NCI-H187 treated with DMSO at 0.1 percent for 48 hours (cell line): ENCODE results near the gene MGAT5B.

ENCODE experiments used
- DNase-seq: peaks from one replicate; lab custom pipeline; 2025; lab: John Stamatoyannopoulos, UW

The MGAT5B gene

GRCh38 chr17:76927982-76928381, 59.8 kb downstream of the MGAT5B start:
- DNase-seq = no peak

DNA sequence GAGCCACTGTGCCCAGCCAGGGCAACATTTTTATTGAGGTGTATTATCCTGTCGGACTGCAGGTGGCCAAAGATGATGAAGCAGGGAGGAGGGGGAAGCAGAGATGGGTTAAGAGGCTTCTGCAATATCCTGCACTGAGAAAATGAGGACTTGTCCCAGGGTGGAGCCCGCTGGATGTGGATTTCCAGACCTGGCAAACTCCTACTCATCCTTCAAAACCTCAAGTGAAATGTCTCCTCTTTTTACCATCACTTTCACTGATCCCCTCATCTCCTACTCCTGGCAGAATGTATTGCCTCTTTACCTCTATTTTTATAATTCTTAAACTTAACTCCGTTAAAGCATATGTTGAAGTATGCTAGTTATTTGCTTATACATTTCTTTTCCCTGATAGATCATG, 60.9 kb downstream of the MGAT5B start:
- DNase-seq = no peak

DNA sequence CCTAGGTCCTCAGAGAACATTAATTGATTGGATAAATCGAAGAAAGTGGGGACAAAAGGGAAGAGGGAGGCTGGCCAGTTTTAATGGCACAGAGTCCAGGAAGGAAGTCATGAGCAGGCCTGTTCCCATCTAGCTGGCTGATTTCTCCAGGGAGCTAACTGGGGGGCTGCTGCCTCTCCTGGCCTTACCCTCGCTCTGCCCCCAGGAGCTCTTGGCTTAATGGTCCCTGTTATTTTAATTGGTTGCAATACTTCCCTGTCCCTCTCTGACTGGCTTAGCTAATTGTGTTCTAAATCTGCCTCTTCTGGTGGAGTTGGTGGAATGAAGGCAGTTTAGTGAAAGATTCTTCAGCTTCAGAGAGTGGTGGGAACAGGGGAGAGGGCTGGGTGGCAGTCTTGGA, 61.4 kb downstream of the MGAT5B start:
- DNase-seq = no peak

DNA sequence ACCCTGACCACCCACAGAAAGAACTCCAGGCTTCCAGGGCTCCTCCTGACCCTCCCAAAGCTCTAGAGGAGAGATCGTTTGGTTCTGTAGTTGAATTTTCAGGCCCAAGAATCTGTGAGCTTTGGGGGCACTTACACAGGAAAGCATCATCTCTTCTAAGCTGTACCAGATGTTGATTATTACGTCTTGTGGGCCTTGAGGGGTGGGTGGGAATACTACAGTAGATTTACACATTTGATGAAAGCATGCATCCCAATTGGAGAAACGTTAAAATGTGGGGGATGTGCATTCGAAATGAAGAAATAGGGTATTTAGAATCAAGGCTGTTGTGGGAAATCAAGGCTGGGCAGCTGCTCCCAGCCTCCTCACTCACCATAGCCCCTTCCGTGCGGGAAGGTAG, 61.9 kb downstream of the MGAT5B start:
- DNase-seq = no peak

GRCh38 chr17:76932402-76933333, 64.5 kb downstream of the MGAT5B start:
- DNase-seq = no peak

DNA sequence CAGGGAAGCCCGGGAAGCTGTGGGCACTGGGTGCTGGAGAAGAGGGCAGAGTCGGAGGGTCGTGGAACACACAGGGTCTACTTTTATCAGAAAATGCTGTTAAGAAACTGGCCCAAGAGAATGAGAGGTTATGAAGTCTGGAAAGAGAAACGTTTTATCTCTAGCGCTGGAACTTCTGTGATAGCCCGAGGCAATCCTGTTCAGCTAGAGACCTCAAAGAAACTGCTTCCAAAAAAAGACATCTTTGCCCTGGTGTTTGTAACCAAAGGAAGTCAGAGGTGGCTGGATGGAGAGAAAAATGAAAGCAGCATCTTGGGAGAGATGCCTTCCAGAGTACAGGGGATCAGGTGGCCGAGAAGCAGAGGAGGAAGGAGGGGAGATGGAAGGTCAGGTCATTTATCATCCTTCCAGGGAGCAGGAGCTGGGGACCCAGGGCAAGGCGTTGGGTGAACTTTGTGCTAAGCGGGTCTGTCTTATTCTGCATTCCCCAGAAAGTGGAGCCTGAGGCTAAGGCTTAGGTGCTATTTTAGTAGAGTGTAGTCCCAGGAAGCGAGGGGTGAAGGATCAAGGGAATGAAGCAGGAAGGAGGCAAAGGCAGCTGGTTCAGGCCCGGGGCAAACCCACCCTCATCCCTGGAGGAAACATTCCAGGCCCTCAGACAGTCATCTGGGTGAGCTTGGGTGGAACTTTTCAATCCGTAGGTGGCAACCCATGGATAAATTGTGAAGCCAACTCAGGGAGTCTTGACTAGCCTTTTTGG, 66.5 kb downstream of the MGAT5B start:
- DNase-seq = no peak

GRCh38 chr17:76935331-76935730, 67.1 kb downstream of the MGAT5B start:
- DNase-seq = no peak

GRCh38 chr17:76937238-76937637, 69.0 kb downstream of the MGAT5B start:
- no peak for DNase-seq

DNA sequence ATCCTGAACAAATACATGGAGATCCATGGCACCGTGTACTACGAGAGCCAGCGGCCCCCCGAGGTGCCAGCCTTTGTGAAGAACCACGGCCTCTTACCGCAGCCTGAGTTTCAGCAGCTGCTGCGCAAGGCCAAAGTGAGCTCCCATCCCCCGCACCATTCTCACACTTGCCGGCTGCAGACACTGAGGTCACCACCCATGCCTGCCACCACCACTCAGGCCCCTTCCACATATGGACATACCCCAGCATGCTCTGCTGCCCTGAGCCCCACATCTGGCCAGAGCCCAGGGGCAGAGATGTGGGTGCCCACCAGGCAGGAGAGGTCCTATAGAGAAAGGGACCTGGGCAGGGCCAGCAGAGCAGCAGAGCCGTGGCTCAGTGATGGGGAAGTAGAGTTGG, 69.8 kb downstream of the MGAT5B start:
- no peak for DNase-seq

GRCh38 chr17:76940295-76940694, 72.1 kb downstream of the MGAT5B start:
- DNase-seq = no peak

DNA sequence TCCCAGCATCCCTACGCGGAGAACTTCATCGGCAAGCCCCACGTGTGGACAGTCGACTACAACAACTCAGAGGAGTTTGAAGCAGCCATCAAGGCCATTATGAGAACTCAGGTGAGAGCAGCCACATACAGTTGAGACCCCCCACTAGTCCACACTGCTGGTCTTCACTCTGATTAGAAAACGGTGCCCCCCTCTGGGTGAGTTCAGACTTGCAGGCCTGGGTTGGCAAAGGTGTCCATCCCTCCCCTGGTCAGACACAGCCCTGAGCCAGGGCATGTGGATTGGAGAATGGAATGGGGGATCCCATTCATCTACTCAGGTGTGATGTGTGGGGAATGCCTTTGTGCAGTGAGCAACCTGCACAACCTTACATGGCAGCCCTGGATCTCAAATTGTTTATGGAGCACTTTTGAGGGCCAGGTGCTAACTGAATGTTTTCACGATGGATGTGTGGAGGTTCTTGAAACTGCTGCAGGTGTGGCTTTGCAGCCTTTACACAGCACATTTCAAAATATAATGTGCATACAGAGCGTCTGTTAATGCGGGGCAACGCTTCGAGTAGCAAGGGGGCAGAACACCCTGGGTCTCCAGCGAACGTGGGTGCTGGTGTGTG, 72.6 kb downstream of the MGAT5B start:
- no peak for DNase-seq

DNA sequence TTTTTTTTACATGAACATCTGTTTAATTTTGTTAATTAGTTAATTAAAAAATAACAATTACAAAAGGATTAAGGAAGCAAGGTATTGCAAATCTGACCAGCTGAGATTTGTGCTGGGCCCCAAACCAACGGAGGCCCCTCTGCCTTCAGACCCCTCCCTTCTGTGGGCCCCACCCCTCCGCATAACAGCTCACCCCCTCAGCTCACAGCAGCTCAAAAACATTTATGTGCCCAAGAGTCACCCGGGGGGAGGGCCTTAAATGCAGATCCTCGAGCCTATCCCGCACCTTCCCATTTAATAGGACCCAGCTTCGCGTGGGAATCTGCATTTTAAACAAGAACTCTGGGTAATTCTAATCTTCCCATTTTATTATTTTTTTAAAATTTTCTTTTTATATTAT, 75.0 kb downstream of the MGAT5B start:
- DNase-seq = no peak

DNA sequence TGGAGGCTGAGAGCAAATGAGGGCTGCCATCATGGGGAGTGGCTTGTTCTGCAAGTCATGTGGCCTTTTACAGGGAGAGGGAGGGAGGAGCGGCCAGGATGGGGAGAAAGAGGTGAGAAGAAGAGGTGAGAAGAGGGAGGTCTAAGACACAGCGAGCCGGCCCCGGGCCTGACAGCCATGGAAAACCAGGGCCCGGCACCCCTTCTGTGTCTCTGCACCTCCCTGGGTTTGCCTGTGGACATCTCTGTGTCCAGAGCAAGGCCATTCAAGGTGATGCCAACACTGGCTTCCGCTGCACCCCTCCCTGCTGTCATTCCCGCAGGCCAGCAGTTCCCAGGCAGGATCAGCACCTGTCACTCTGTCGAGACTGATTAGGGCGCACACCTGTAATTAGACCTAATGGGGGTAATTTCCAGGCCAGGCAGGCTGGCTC, 75.6 kb downstream of the MGAT5B start:
- no peak for DNase-seq

- no peak for DNase-seq
Measured at GRCh38 chr17:76944477-76944876, 76.3 kb downstream of the MGAT5B start.

GRCh38 chr17:76946111-76946771, 78.0 kb downstream of the MGAT5B start:
- DNase-seq = no peak

DNA sequence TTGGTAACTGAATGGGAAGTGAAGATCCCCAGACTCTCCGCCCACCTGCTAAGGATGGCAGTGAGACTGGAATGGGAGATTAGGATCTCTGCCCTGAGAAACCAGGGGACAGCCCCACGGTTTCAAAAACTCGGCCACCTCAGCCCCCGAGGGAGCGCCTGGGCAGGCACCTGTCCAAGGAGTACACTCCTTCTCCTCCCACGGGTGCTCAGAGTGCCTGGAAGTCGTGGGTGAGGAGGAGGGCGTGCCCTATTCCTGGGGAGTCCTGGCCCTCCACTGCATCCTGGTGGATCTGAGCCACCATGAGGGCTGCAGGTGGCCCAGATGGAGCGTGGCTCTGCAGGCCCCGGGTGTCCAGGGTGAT, 78.5 kb downstream of the MGAT5B start:
- DNase-seq = no peak

DNA sequence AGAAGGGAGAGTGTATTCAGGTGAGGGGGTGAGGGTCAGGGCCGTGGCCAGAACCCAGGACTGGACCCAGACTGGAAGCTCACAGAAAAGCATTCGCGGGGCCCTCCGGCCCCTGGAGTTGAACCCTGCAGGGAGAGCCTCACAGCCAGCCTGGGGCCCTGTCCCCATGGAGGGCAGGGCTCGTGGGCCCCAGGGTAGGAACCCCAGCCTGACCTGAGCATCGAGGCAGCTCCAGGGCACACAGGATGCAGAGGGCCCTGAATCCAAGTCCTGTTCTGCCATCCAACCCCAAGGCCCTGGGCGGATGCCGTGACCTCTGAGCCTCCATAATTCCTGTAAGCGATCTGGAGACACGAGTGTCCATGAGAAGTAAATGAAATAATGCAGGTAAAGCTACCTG, 79.1 kb downstream of the MGAT5B start:
- DNase-seq = no peak

DNA sequence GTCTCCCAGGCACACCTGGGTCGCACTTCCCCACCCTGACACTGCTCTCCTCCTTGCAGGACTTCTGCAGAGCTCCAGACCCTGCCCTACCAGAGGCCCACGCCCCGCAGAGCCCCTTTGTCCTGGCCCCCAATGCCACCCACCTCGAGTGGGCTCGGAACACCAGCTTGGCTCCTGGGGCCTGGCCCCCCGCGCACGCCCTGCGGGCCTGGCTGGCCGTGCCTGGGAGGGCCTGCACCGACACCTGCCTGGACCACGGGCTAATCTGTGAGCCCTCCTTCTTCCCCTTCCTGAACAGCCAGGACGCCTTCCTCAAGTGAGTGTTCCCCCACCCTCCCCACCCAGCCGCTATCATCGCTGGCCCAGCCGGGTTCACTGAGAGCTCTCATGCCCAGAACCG, 79.6 kb downstream of the MGAT5B start:
- no peak for DNase-seq

DNA sequence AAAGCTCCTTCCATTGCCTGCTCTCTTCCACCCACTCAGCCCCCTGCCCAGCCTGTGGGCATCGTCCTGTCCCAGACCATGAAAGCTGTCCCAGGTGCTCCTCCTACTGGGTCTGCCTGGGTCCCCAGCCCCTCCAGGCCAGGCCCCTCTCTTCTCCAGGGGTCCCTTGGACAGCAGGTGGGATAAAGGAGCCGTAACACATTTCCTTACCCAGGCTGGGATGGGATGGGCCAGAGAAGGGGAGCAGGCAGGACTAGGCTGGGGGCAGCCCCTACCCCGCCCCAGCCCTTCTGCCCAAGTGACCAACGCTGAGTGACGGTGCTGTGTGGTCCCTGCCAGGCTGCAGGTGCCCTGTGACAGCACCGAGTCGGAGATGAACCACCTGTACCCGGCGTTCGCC, 80.1 kb downstream of the MGAT5B start:
- DNase-seq = no peak

DNA sequence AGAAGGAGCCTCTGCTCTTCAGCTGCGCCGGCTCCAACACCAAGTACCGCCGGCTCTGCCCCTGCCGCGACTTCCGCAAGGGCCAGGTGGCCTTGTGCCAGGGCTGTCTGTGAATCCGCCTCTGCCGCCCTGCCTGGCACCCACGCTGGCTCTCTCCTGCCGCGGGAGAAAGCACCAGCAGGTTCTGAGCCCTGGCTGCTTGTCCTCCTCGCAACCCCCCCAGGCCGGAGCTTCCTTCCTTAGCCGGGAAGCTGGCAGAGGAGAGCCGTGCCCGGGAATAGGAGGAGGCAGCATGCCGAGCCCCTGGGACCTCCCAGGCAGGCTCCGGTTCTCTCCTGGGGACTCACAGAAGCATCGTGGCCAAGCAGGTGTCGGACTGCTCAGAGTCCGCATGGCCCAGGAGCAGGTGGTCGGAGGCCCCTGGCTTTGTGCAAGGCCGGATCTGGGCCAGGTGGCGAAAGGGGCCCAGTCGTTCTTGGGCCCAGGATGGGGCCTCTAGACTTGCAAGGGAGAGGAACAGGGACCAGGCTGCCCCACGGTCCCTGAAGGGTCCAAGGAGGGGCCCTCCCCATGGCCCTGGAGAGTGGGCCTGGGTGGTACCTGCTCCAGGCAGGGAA, 80.6 kb downstream of the MGAT5B start:
- no peak for DNase-seq

DNA sequence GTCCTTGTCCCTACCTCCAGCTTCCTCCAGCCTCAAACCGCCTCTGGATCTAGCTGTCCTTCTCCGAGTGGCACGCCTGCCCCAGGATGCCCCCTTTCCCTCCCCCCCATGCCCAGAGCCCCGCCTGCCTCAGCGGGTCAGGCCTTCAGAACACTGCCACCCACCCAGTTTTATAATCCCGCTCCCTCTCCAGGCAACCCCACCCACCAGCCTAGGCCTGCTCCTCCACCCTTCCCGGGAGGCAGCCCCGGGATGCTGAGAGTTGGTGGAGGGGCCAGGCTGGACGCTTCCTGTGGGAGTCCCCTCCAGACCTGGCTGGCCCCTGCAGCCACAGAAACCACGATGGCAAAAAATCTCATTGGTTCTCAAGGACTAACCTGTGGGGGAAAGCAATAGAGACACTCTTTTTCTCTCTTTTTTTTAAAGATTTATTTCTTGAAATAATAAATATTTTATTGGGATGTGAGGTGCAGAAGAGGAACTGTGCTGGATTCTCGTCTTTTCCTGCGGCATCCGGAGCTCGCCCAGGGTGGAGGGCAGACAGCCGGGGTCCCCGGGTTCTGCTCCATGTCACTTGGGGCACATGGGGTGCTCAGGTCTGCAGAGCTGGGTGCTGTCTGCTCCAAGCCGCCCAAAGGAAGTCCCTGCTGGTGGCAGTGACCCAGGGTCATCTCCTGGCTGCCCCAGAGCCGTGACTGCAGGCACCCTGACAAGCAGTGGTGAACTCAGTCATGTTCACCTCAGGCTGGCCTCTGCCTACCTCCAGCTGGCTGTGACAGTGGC, 81.9 kb downstream of the MGAT5B start:
- no peak for DNase-seq
